ENCODE data around the gene HES5. TPM values are rescaled to one million over a fixed set of nuclear protein-coding genes. Genes with fewer than 3 reads are reported as not detected.

HES5 gene
- total and polyA plus RNA-seq, 2 experiments from 2014 or later = 0.16 to 0.21 TPM

DNA sequence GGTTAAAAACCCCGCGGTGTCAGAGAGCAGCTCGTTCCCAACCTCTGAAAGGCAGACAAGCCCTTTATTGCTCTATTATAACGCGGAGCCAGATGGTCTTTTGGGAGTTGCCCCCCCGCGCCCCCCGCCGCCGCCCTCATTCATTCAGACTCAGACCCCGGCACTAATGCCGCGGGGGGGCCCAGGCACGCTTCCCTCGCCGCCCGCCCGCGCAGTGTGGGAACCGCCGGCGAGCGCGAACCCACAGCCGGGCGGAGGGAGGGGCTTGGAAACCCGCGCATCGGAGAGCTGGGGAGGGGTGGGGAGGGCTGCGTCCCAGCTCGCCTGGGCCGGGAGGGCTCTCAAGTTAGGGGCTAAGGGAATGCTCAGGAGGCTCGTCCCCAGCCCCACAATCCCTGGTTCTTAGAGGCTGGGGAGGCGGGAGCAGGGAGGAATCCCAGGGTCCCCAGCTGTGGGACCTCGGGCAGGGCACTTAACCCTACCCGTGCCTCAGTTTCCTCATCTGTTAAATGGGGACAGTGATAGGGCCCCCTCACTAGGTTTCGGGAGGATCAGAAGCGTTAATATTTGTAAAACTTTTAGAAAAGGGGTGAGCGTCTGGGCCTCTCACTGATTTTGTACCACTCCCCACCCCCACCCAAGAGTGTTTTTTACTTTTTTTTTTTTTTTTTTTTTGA is 10.9 kb upstream of the HES5 start:
- Histone ChIP-seq H3K27me3 (ENCODE audit: insufficient read depth) (peaks cover 15% of the 10 kb centered on the region; the same call in 1 of the 2 replicates), H3K36me3 (ENCODE audit: insufficient read depth) (no peaks in the 10 kb centered on the region), H3K4me3 (peak overlapping the region; percentile 57), H3K79me2 (replicated peaks; ENCODE audit: insufficient read depth) (no peaks in the 10 kb centered on the region), H2AFZ (no peak overlapping the region), H3K4me1 (ENCODE audit: insufficient read depth) (peaks cover 9% of the 10 kb centered on the region; the same call in 1 of the 2 replicates), H3K27ac (ENCODE audit: low read depth) (no peak overlapping the region), H3F3A (replicated peaks; ENCODE audit: low read depth) (0 out of 2 replicates have a peak, but pooled peaks cover 3% of the 10 kb centered on the region), H3K4me2 (peak overlapping the region; percentile 76), H4K20me1 (replicated peaks; ENCODE audit: insufficient read depth) (no peaks in the 10 kb centered on the region), H3K9me2 (ENCODE audit: insufficient read depth) (no peaks in the 10 kb centered on the region)
- Mint-ChIP-seq H3K27ac (no peak overlapping the region), H3K4me1 (peaks cover 4% of the 10 kb centered on the region; the same call in 1 of the 3 replicates), H3K9me3 (no peaks in the 10 kb centered on the region), H3K27me3 (ENCODE audit: insufficient read depth, low read depth, poor library complexity) (peaks cover 27% of the 10 kb centered on the region), H3K36me3 (ENCODE audit: low read depth) (no peaks in the 10 kb centered on the region), H3K4me3 (peak overlapping the region; percentile 59)
- TF ChIP-seq, protein P1, sequence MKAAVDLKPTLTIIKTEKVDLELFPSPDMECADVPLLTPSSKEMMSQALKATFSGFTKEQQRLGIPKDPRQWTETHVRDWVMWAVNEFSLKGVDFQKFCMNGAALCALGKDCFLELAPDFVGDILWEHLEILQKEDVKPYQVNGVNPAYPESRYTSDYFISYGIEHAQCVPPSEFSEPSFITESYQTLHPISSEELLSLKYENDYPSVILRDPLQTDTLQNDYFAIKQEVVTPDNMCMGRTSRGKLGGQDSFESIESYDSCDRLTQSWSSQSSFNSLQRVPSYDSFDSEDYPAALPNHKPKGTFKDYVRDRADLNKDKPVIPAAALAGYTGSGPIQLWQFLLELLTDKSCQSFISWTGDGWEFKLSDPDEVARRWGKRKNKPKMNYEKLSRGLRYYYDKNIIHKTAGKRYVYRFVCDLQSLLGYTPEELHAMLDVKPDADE (IDR thresholded peaks at IDR 0.05) = no peak
- TF ChIP-seq JUNB (IDR thresholded peaks at IDR 0.05; ENCODE audit: unreplicated experiment) (no peak), EZH2 (IDR thresholded peaks at IDR 0.05; ENCODE audit: low read depth, unreplicated experiment) (no peak), ZNF114 (CRISPR knock-in tag; IDR thresholded peaks at IDR 0.05) (no peak), NANOG (IDR thresholded peaks at IDR 0.05; ENCODE audit: borderline replicate concordance) (no peak), ZNF331 (CRISPR knock-in tag; IDR thresholded peaks at IDR 0.05; ENCODE audit: low read depth) (no peak), ZNF462 (CRISPR knock-in tag; IDR thresholded peaks at IDR 0.05) (no peak), CTCF (conservative IDR thresholded peaks at IDR 0.05; ENCODE audit: low read depth in 2 of 2) (no peak), POLR2AphosphoS5 (IDR thresholded peaks at IDR 0.05; ENCODE audit: low read depth) (no peak)
- TF ChIP-seq, protein P2, sequence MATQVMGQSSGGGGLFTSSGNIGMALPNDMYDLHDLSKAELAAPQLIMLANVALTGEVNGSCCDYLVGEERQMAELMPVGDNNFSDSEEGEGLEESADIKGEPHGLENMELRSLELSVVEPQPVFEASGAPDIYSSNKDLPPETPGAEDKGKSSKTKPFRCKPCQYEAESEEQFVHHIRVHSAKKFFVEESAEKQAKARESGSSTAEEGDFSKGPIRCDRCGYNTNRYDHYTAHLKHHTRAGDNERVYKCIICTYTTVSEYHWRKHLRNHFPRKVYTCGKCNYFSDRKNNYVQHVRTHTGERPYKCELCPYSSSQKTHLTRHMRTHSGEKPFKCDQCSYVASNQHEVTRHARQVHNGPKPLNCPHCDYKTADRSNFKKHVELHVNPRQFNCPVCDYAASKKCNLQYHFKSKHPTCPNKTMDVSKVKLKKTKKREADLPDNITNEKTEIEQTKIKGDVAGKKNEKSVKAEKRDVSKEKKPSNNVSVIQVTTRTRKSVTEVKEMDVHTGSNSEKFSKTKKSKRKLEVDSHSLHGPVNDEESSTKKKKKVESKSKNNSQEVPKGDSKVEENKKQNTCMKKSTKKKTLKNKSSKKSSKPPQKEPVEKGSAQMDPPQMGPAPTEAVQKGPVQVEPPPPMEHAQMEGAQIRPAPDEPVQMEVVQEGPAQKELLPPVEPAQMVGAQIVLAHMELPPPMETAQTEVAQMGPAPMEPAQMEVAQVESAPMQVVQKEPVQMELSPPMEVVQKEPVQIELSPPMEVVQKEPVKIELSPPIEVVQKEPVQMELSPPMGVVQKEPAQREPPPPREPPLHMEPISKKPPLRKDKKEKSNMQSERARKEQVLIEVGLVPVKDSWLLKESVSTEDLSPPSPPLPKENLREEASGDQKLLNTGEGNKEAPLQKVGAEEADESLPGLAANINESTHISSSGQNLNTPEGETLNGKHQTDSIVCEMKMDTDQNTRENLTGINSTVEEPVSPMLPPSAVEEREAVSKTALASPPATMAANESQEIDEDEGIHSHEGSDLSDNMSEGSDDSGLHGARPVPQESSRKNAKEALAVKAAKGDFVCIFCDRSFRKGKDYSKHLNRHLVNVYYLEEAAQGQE (IDR thresholded peaks at IDR 0.05; ENCODE audit: unreplicated experiment) = no peak
- ATAC-seq (peak; percentile 10), DNase-seq (ENCODE audit: low spot score) (peak; percentile 60)
